PFSK-1 (cell line): ENCODE data around the gene UST.
A peak's percentile ranks its signal among the peaks of the same experiment; 100 is the strongest.

Experiments
- FOXP2 ChIP-seq: optimal IDR thresholded peaks from 2 replicates; pipeline ENCODE3; 2011; ENCODE audit warnings: borderline replicate concordance, control low read depth, inconsistent platforms; ENCODE audit not compliant: insufficient read depth; ENCODE audit errors: extremely low read length, extremely low read depth
- POLR2AphosphoS5 ChIP-seq: IDR thresholded peaks from 2 replicates; pipeline ENCODE4 v1.6.1; 2012; ENCODE audit warnings: low read depth, mild to moderate bottlenecking, control low read depth, low read length, moderate library complexity
- SIN3A ChIP-seq: IDR thresholded peaks from 2 replicates; pipeline ENCODE4 v1.6.1; 2012; ENCODE audit warnings: mild to moderate bottlenecking, low read length, moderate library complexity, borderline replicate concordance; ENCODE audit not compliant: insufficient read depth
- TAF1 ChIP-seq: IDR thresholded peaks from 2 replicates; pipeline ENCODE4 v1.6.1; 2012; ENCODE audit warnings: low read length, control low read depth, borderline replicate concordance; ENCODE audit not compliant: insufficient read depth
- TF ChIP-seq, protein P1 (sequence below), 2 experiments: IDR thresholded peaks; 2 replicates each; pipeline versions ENCODE4 v1.6.1 to v1.8.0; 2011 to 2012; ENCODE audit warnings: low read depth in 2 of 2, low read length in 2 of 2, control low read depth in 1 of 2, inconsistent platforms in 1 of 2, mild to moderate bottlenecking in 1 of 2, moderate library complexity in 1 of 2; ENCODE audit not compliant: insufficient read depth in 1 of 2

UST gene

DNA sequence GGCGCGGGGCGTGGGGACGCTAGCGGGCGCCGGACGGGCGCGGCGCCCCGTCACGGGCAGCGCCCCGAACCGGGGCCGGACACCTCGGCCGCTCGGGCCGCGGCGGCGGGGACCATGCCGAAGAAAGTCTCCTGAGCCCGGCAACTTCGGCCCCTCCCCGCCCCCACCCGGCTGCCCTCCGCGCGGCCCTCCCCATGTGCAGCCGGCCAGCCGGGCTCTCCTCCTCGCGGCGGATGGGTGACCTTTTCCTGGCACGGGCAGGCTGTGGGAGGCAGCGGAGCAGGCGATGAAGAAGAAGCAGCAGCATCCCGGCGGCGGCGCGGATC is 278 bp downstream of the UST start:
- TF ChIP-seq FOXP2 (no peak), TAF1 (peak; percentile 12; the same call in 1 of the 2 replicates), SIN3A (0 out of 2 replicates have a peak, but pooled peaks have one; percentile 7), POLR2AphosphoS5 (peak; percentile 28; the same call in 1 of the 2 replicates)

DNA sequence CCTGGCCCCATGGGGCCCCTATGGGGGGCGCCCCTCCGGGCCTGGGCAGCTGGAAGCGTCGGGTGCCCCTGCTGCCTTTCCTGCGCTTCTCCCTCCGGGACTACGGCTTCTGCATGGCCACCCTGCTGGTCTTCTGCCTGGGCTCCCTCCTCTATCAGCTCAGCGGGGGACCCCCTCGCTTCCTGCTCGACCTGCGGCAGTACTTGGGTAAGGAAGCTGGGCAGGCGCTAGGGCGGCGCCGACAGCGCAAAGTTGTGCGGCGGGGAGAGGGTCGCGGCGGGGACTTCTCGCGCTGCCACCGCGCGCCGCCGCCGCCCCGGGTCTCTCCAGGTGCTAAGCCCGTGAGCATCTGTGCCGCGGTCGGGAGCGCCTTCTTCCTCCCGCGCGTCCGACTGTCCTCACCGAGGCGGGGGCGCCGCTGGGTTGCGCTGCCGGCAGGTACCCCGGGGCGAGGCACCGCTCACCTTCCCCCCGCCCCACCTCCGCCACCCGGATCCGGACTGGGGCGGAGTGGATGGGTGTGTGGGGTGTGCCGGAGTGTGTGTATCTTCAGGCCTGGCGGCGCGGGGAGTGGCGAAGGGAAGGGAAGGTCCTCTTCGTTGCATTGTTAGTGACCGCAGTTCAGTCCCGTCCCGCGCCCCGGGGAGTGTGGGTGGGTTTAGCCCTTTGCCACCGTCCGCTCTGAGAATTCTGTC is 788 bp downstream of the UST start:
- TF ChIP-seq, protein P1, sequence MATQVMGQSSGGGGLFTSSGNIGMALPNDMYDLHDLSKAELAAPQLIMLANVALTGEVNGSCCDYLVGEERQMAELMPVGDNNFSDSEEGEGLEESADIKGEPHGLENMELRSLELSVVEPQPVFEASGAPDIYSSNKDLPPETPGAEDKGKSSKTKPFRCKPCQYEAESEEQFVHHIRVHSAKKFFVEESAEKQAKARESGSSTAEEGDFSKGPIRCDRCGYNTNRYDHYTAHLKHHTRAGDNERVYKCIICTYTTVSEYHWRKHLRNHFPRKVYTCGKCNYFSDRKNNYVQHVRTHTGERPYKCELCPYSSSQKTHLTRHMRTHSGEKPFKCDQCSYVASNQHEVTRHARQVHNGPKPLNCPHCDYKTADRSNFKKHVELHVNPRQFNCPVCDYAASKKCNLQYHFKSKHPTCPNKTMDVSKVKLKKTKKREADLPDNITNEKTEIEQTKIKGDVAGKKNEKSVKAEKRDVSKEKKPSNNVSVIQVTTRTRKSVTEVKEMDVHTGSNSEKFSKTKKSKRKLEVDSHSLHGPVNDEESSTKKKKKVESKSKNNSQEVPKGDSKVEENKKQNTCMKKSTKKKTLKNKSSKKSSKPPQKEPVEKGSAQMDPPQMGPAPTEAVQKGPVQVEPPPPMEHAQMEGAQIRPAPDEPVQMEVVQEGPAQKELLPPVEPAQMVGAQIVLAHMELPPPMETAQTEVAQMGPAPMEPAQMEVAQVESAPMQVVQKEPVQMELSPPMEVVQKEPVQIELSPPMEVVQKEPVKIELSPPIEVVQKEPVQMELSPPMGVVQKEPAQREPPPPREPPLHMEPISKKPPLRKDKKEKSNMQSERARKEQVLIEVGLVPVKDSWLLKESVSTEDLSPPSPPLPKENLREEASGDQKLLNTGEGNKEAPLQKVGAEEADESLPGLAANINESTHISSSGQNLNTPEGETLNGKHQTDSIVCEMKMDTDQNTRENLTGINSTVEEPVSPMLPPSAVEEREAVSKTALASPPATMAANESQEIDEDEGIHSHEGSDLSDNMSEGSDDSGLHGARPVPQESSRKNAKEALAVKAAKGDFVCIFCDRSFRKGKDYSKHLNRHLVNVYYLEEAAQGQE (IDR thresholded peaks at IDR 0.05; ENCODE audit: insufficient read depth in 1 of 2, low read depth in 2 of 2, low read length in 2 of 2): no peak
- TF ChIP-seq POLR2AphosphoS5 (no peak), FOXP2 (peak; percentile 63), TAF1 (no peak), SIN3A (peak; percentile 19; the same call in 1 of the 2 replicates)

DNA sequence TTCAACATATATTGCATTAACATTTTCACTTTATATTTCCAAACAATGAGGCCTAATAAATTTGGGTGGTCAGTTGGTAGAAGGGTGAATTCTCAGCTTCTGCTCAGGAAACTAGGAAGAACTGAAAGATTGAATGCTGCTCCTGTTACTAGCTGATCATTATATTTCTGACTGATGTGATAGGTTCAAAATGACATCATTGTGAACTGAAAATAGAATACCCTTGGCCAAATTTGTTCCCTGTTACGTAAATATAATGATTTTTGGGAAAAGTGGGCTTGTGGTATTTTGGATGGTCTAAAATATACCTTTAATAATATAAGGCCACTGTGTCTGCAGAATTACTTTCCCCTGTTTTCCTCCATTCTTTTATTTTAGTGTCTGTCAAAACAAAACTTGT is 2.8 kb downstream of the UST start:
- TF ChIP-seq POLR2AphosphoS5: no peak
- TF ChIP-seq, protein P1 (IDR thresholded peaks at IDR 0.05; ENCODE audit: insufficient read depth in 1 of 2, low read depth in 2 of 2, low read length in 2 of 2): no peak
- no peak for TF ChIP-seq SIN3A
- no peak for TF ChIP-seq FOXP2
- no peak for TF ChIP-seq TAF1

DNA sequence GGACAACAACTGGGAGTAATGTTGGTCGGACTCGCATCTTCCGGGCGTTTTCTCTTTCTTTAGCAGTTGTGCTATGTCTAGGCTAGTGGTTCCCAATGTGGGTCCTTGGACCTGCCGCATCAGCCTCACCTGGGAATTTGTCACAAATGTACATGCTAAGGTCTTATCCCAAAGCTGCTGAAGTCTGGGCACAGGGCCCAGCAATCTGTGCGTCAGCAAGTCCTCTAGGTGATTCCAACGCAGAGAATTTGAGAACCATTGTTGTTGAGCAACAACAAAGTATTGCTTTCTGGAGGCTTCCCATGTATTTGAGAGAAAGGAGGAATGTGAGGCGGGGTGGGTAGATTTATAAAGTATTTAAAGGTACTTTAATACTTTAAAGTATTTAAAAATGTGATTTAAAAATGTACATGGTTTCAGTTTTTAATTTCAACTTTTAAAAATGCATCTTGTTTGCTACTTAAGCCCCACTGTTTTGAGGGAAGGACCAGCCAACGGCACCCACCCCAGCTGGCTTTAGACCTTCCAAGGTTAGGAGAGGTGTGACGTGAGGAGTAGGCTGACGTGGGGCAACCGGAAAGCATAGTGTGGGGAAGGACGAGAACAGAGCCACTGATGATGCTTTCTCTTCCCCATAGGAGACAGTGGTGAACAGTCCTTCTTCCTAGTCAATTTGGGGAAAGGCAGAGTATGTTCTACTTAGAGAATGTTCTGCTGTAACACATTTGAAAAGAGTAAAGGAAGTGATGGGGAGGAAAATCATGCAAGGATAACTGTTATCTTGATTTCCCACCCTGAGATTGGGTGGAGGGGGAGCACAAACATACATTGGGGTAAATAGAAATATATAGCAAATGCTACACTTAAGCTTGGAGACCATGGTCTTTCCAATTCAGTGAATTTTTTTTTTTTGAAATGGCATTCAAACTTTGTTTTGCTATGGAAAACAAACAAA is 4.3 kb downstream of the UST start:
- TF ChIP-seq TAF1: no peak
- TF ChIP-seq FOXP2: no peak
- TF ChIP-seq, protein P1 (IDR thresholded peaks at IDR 0.05; ENCODE audit: insufficient read depth in 1 of 2, low read depth in 2 of 2, low read length in 2 of 2): no peak
- TF ChIP-seq SIN3A: no peak
- no peak for TF ChIP-seq POLR2AphosphoS5

DNA sequence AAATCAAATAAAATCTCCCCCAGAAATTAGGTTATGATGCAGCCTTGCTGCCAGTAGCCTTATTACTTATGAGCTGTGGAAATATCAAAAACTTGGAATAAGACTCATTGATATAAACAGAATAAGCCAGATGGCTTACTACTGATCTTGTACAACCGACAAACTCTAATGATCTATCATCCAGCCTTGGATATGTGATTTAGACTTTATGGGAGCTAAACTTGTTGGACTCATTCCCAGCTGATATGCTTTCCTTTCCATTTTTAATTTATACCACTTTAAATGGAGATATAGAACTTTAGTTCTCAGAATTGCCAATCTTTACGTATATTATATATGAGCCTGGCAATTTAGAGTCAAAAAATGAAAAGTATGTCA is 5.0 kb downstream of the UST start:
- TF ChIP-seq POLR2AphosphoS5: no peak
- TF ChIP-seq, protein P1 (IDR thresholded peaks at IDR 0.05; ENCODE audit: insufficient read depth in 1 of 2, low read depth in 2 of 2, low read length in 2 of 2): no peak
- no peak for TF ChIP-seq TAF1
- no peak for TF ChIP-seq FOXP2
- no peak for TF ChIP-seq SIN3A
